CD14-positive monocyte (primary cell): Measurements from ENCODE around the gene SOAT2. TPM values are rescaled to one million over a fixed set of nuclear protein-coding genes. Genes with fewer than 3 reads are reported as not detected.

Source experiments
- DNase-seq, 3 donors: peaks; one replicate each; pipeline ENCODE4 v3.0.0-alpha.2; 2011 to 2022
- H2AFZ ChIP-seq: 2 replicates; pipeline ENCODE4 v1.6.0; 2012; ENCODE audit warnings: mild to moderate bottlenecking, low read depth, low read length, inconsistent platforms; ENCODE audit not compliant: insufficient read depth, poor library complexity, severe bottlenecking
- H3K27ac ChIP-seq, 2 donors: 1 replicate in 1 of 2; 2 replicates in 1 of 2; pipeline ENCODE4 v1.5.1; 2012 to 2013; ENCODE audit warnings: low read length in 2 of 2, control low read depth in 1 of 2, inconsistent platforms in 1 of 2, low read depth in 1 of 2, mild to moderate bottlenecking in 1 of 2
- H3K27me3 ChIP-seq, 2 donors: one replicate each; pipeline versions ENCODE4 v1.6.0 to v1.6.1; 2011 to 2013; ENCODE audit warnings: low read length in 2 of 2; ENCODE audit not compliant: control insufficient read depth in 2 of 2, insufficient read depth in 2 of 2
- H3K36me3 ChIP-seq, 2 donors: replicated peaks in 1 of 2; 1 replicate in 1 of 2; 2 replicates in 1 of 2; pipeline versions ENCODE4 v1.5.1 to v1.6.1; 2012 to 2013; ENCODE audit warnings: low read length in 2 of 2, control low read depth in 1 of 2, inconsistent platforms in 1 of 2, mild to moderate bottlenecking in 1 of 2; ENCODE audit not compliant: insufficient read depth in 2 of 2, control insufficient read depth in 1 of 2
- H3K4me1 ChIP-seq, 2 donors: 1 replicate in 1 of 2; 2 replicates in 1 of 2; pipeline versions ENCODE4 v1.5.1 to v1.6.1; 2012 to 2013; ENCODE audit warnings: low read length in 2 of 2, control low read depth in 1 of 2, inconsistent platforms in 1 of 2, mild to moderate bottlenecking in 1 of 2, moderate library complexity in 1 of 2; ENCODE audit not compliant: insufficient read depth in 2 of 2, control insufficient read depth in 1 of 2
- H3K4me2 ChIP-seq: replicated peaks from 2 replicates; pipeline ENCODE3; 2012; ENCODE audit warnings: low read length, moderate library complexity, mild to moderate bottlenecking; ENCODE audit not compliant: poor library complexity, severe bottlenecking; ENCODE audit errors: extremely low read depth
- H3K4me3 ChIP-seq, 3 experiments: fragments of 200-600 bp in 1 of 3; sonication (generic) in 1 of 3; replicated peaks in 1 of 3; 1 replicate in 2 of 3; 2 replicates in 1 of 3; pipeline ENCODE4 v1.5.1; 2011 to 2013; ENCODE audit warnings: low read length in 3 of 3, mild to moderate bottlenecking in 3 of 3, control low read depth in 2 of 3, low read depth in 2 of 3, inconsistent platforms in 1 of 3, moderate library complexity in 1 of 3
- H3K79me2 ChIP-seq: 2 replicates; pipeline ENCODE4 v1.6.0; 2012; ENCODE audit warnings: mild to moderate bottlenecking, control low read depth, inconsistent platforms, low read length, moderate library complexity; ENCODE audit not compliant: insufficient read depth
- H3K9ac ChIP-seq: 2 replicates; pipeline ENCODE4 v1.6.0; 2017; ENCODE audit warnings: low read length, mild to moderate bottlenecking; ENCODE audit not compliant: insufficient read depth, poor library complexity, severe bottlenecking
- H3K9me3 ChIP-seq, 2 donors: replicated peaks in 1 of 2; 1 replicate in 1 of 2; 2 replicates in 1 of 2; pipeline versions ENCODE4 v1.5.1 to v1.6.1; 2012 to 2013; ENCODE audit warnings: low read length in 2 of 2, control low read depth in 1 of 2; ENCODE audit not compliant: control insufficient read depth in 1 of 2, insufficient read depth in 1 of 2
- H4K20me1 ChIP-seq: 2 replicates; pipeline ENCODE4 v1.6.0; 2012; ENCODE audit warnings: mild to moderate bottlenecking, low read length, control low read depth, moderate library complexity; ENCODE audit not compliant: insufficient read depth
- H3K27ac Mint-ChIP-seq, 7 donors: one replicate each; pipeline ENCODE4 v1.8.0; 2020; ENCODE audit warnings: mild to moderate bottlenecking in 7 of 7, mixed read lengths in 7 of 7, moderate library complexity in 6 of 7, inconsistent platforms in 2 of 7
- H3K27me3 Mint-ChIP-seq, 3 donors: one replicate each; pipeline ENCODE4 v1.8.0; 2021 to 2022; ENCODE audit warnings: low read depth in 3 of 3, mild to moderate bottlenecking in 3 of 3, mixed read lengths in 3 of 3, moderate library complexity in 3 of 3, inconsistent platforms in 1 of 3
- H3K36me3 Mint-ChIP-seq, 2 donors: one replicate each; pipeline ENCODE4 v1.8.0; 2020; ENCODE audit warnings: mixed read lengths in 2 of 2, inconsistent platforms in 1 of 2, mild to moderate bottlenecking in 1 of 2
- H3K4me1 Mint-ChIP-seq: one replicate; pipeline ENCODE4 v1.8.0; 2020; ENCODE audit warnings: mild to moderate bottlenecking, mixed read lengths
- H3K4me3 Mint-ChIP-seq, 2 donors: one replicate each; pipeline ENCODE4 v1.8.0; 2020; ENCODE audit warnings: mild to moderate bottlenecking in 2 of 2, mixed read lengths in 2 of 2, moderate library complexity in 1 of 2
- H3K9me3 Mint-ChIP-seq, 7 donors: one replicate each; pipeline ENCODE4 v1.8.0; 2020 to 2022; ENCODE audit warnings: mixed read lengths in 7 of 7, mild to moderate bottlenecking in 6 of 7, moderate library complexity in 6 of 7, inconsistent platforms in 2 of 7
- CTCF ChIP-seq: fragments of 200-600 bp; IDR thresholded peaks from one replicate; pipeline ENCODE4 v1.8.0; 2022; ENCODE audit warnings: antibody characterized with exemption, mild to moderate bottlenecking
- WGBS: methylation state at CpG from one replicate; pipeline ENCODE4 v1.1.5; 2013; ENCODE audit warnings: missing lambda C conversion rate; ENCODE audit not compliant: insufficient coverage; 5-methylcytosine and 5-hydroxymethylcytosine counted together
- intact Hi-C, 2 donors: fragments of 100-400 bp; cut with micrococcal nuclease; formaldehyde crosslinking; loops; one replicate each; pipeline versions ENCODE4 v1.15.0 to v1.15.1; 2023
- polyA plus RNA-seq, 3 donors: library from polyadenylated mRNA; depleted of rRNA in 1 of 3; unstranded in 2 of 3; stranded (reverse) in 1 of 3; fragments of 300-500 nt in 2 of 3; fragments of >200 nt in 1 of 3; fragmentation: Illumina TruSeq in 2 of 3; gene quantifications; 1 replicate in 2 of 3; 2 replicates in 1 of 3; pipeline ENCODE4 v1.2.3, GENCODE V29; 2012 to 2021

SOAT2 gene
- polyA plus RNA-seq, 3 donors, result not detected

- H3K79me2 ChIP-seq, result peaks cover 28% of the 10 kb centered on the region
- H3K27me3 Mint-ChIP-seq, result peaks cover 0 to 4% (median 4%) of the 10 kb centered on the region in 3 donors
- H2AFZ ChIP-seq, result peak within 1 kb of the TSS; percentile 99
- intact Hi-C loops, result loop anchor here in 1 of 2 donors (2.0 kb wide), 1 partner anchor 19 kb away; no protein-coding TSS in a partner anchor
- H3K36me3 ChIP-seq, result peaks cover 28 to 32% of the 10 kb centered on the region in 2 donors
- peak within 1 kb of the TSS; percentile 97 for H3K4me2 ChIP-seq
- DNase-seq, result peak; percentile 95 to 97 (median 95)
- peak within 1 kb of the TSS; percentile 71 to 83 for H3K27ac ChIP-seq
- H3K36me3 Mint-ChIP-seq, result peaks cover 31 to 32% of the 10 kb centered on the region in 2 donors
- WGBS, result 1% methylated on average over 64 of the region's 67 CpGs
- no peaks in the 10 kb centered on the region for H3K27me3 ChIP-seq
- H3K4me1 ChIP-seq, result peaks cover 18 to 30% of the 10 kb centered on the region in 2 donors
- no peaks in the 10 kb centered on the region for H4K20me1 ChIP-seq
- H3K27ac Mint-ChIP-seq, result peak within 1 kb of the TSS; percentile 66 to 91 (median 85)
- H3K4me3 Mint-ChIP-seq, result peak within 1 kb of the TSS; percentile 80 to 90
- no peak for TF ChIP-seq CTCF
- H3K4me1 Mint-ChIP-seq, result peaks cover 27% of the 10 kb centered on the region
- H3K9ac ChIP-seq, result peak within 1 kb of the TSS; percentile 72
- peak within 1 kb of the TSS; percentile 54 to 87 (median 68) for H3K4me3 ChIP-seq
- H3K9me3 ChIP-seq, result no peaks in the 10 kb centered on the region
- H3K9me3 Mint-ChIP-seq, result peaks cover 0 to 4% (median 0%) of the 10 kb centered on the region in 7 donors
These were observed 23.8 kb upstream of the SOAT2 start, which contains the start of gene SPRYD3 for GRCh38 chr12:53079226-53080117. TSS of gene SPRYD3 (minus strand) at chr12:53079390. CDS start at chr12:53079333, 57 bp downstream.

GRCh38 chr12:53082637-53083175 lies 20.6 kb upstream of the SOAT2 start:
- H3K27me3 ChIP-seq, result no peaks in the 10 kb centered on the region
- H4K20me1 ChIP-seq, result no peaks in the 10 kb centered on the region
- TF ChIP-seq CTCF, result no peak
- Mint-ChIP-seq H3K9me3 (peaks cover 0 to 7% (median 0%) of the 10 kb centered on the region in 7 donors), H3K27ac (no peak overlapping the region), H3K4me3 (no peak overlapping the region), H3K27me3 (peaks cover 2 to 4% (median 4%) of the 10 kb centered on the region in 3 donors), H3K36me3 (no peaks in the 10 kb centered on the region), H3K4me1 (peaks cover 20% of the 10 kb centered on the region)
- H3K4me1 ChIP-seq, result peaks cover 18 to 23% of the 10 kb centered on the region in 2 donors
- WGBS, result no CpG with 5 or more reads among the region's 2 CpGs
- intact Hi-C loops, result no loop called here
- no peak overlapping the region for H3K9ac ChIP-seq
- H3K27ac ChIP-seq, result no peak overlapping the region
- H3K4me3 ChIP-seq, result no peak overlapping the region
- H3K36me3 ChIP-seq, result no peaks in the 10 kb centered on the region
- no peak overlapping the region for H3K4me2 ChIP-seq
- H3K9me3 ChIP-seq, result no peaks in the 10 kb centered on the region
- no peak overlapping the region for H2AFZ ChIP-seq
- H3K79me2 ChIP-seq, result peaks cover 14% of the 10 kb centered on the region
- DNase-seq, result no peak
